ENCODE results near the gene TARBP1. TPM values are rescaled to one million over a fixed set of nuclear protein-coding genes. Genes with fewer than 3 reads are reported as not detected.
"Not testable (repeated sequence)": the region's sequence is repeated elsewhere in the genome, so short reads cannot be mapped to it uniquely, and the experiment has no call there.

TARBP1 gene
- 22.0 TPM for total RNA-seq

GRCh38 chr1:234478481-234479309, at the start of gene TARBP1:
Gene TARBP1, minus strand, starts transcription at chr1:234479179. Its CDS starts 76 bp downstream, at chr1:234479103.
- peak; percentile 47 for DNase-seq (ENCODE audit: low spot score)

GRCh38 chr1:234528074-234528865, 49.3 kb upstream of the TARBP1 start:
- no peak for DNase-seq (ENCODE audit: low spot score)

- DNase-seq (ENCODE audit: low spot score), result no peak
Measured at GRCh38 chr1:234527346-234527745, 48.4 kb upstream of the TARBP1 start.

- no peak for DNase-seq (ENCODE audit: low spot score)
Measured at GRCh38 chr1:234526922-234527321, 47.9 kb upstream of the TARBP1 start.

- no peak for DNase-seq (ENCODE audit: low spot score)
Measured at GRCh38 chr1:234525099-234525799, 46.3 kb upstream of the TARBP1 start.

- DNase-seq (ENCODE audit: low spot score), result no peak
Measured at GRCh38 chr1:234521836-234522235, 42.9 kb upstream of the TARBP1 start.

GRCh38 chr1:234520908-234521817, 42.2 kb upstream of the TARBP1 start:
- no peak for DNase-seq (ENCODE audit: low spot score)

GRCh38 chr1:234519506-234519905, 40.5 kb upstream of the TARBP1 start:
- DNase-seq (ENCODE audit: low spot score), result no peak

GRCh38 chr1:234518876-234519275, 39.9 kb upstream of the TARBP1 start:
- DNase-seq (ENCODE audit: low spot score), result no peak

GRCh38 chr1:234518086-234518485, 39.1 kb upstream of the TARBP1 start:
- DNase-seq (ENCODE audit: low spot score), result not testable (repeated sequence)

GRCh38 chr1:234517110-234517802, 38.3 kb upstream of the TARBP1 start:
- DNase-seq (ENCODE audit: low spot score), result no peak

GRCh38 chr1:234515821-234516241, 36.9 kb upstream of the TARBP1 start:
- no peak for DNase-seq (ENCODE audit: low spot score)

GRCh38 chr1:234515411-234515810, 36.4 kb upstream of the TARBP1 start:
- DNase-seq (ENCODE audit: low spot score), result no peak

- no peak for DNase-seq (ENCODE audit: low spot score)
Measured at GRCh38 chr1:234512451-234512861, 33.5 kb upstream of the TARBP1 start.

- no peak for DNase-seq (ENCODE audit: low spot score)
Measured at GRCh38 chr1:234509457-234510328, 30.7 kb upstream of the TARBP1 start.

- DNase-seq (ENCODE audit: low spot score), result no peak
Measured at GRCh38 chr1:234507626-234508387, 28.8 kb upstream of the TARBP1 start.

- no peak for DNase-seq (ENCODE audit: low spot score)
Measured at GRCh38 chr1:234507089-234507488, 28.1 kb upstream of the TARBP1 start.

- DNase-seq (ENCODE audit: low spot score), result no peak
Measured at GRCh38 chr1:234505769-234506102, 26.8 kb upstream of the TARBP1 start.

All from mucosa of gallbladder (tissue), 1 donor.